ENCODE results near the gene GUCD1. TPM values are rescaled to one million over a fixed set of nuclear protein-coding genes. Genes with fewer than 3 reads are reported as not detected.

Gene GUCD1
- 117 and 125 TPM in 2 replicates for total RNA-seq

DNA sequence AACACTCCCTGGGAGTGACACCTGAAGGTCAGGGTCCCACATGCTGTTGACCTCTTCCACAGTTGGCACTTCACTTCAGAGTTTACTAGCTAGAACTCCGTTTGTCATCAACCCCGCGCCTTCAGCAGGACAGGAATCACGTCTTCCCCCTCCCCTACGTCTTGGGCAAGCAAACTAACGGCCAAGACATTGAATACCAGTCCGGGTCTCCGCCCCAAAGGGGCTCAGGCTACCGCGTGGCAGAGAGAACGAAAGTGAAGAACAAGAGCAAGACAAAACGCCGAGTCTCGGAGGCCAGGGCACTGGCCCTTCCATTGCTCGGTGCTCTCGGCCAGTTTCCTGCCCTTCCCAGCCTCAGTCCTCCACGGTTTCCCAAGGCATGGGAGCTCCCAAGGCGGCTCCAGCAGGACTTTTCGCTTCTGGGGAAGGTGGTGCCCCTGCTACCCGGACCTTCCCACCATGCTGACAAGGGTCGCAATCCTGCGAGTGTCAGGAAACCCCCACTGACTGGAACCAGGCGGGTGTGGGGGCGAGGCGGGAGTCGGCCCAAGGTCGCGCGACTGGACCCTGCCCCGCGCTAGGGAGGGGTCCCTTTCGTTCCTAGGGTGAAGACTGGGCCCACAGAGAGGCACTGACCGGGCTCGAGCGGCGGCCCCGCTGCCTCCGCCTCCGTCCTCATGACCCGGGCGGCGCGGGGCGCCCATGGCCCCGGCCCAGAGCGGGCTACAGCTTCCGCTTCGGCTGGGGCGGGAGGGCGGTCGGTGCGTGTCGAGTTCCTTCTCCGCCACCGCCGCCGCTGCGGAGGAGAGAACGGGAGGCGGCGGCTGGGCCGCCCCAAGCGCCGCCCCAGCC is at the start of gene GUCD1:
GUCD1 (minus strand) TSS at position 826 of the 852 bp plus-strand sequence; CDS start at position 679, 147 bp downstream.

DNA sequence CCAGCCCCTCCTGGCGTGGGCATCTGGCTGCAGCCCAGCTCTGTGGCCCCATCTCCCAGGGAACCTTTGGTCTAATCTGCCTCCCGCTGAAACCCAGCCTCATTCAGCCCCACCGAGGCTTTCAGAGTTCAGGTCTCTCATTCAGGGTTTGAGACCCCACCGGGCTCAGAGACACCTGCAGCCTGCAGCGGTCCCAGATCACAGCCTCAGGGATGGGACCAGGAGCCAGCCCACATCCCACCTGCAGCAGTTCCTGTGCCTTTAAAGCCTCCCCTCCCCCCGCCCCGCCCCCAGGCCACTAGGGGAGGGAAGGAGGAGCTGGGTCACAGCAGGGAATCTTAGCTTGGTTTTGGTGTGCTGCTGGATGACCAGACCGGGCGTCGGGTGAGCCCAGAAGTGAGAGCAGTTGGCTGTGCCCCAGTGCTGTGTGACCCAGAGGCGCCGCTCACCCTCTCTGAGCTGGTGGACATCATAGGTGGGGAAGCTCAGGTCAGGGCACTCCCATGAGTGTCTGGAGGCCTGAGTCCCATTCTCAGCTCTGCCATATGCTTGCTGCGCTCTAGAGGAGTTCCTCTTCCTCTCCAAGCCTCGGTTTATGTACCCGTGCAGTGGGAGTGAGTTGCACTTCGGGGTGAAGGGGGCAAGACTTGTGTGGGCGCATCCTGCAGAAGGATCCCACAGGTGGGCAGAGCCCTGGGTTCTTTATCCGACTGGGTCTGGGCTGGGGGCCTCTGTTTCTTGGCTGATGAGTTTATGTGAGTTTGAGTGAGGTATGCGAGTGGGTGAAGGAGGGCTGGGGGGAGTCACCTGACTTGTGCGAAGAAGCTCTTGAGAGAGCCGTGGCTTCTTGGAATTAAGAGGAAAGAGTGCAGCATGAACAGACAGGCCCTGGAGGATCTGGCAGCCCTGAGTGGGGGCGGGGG is 48.2 kb upstream of the GUCD1 start, which contains the start of gene GGT1:
GGT1 (plus strand) TSS at position 347 of the 923 bp plus-strand sequence. CDS start 7,889 bp downstream, outside the sequence.

DNA sequence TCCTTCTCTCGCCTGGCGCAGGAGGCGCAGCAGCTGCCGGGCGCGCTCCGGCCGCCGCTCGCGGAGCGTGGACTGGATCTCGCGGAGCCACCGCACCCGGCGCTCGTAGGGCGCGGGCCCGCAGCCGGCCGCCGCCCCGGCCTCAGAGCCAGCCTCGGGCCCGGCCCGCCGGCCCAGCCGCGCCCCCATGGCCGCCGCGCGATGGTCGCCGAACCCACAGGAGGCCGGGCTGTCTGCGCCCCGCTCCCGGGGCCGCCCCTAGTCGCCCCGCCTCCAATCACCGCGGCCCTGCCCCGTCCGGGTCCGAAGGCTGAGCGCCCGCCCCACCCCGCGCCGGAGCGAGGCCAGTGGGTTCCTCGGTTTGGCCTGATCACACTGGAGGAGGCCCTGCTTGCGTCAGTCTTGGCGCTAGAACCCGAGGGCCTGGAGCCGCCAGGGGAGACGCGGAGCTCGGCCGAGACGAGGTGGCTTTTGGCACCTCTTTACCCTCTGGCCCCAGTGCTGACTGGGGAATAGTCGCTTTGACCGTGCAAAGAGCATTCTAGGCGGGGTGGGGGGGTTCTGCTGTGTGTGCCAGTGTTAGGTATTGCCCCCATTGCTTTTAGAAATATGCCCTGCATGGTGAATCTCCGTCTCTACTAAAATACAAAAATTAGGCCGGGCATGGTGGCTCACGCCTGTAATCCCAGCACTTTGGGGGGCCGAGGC is 38.1 kb upstream of the GUCD1 start, which contains the start of gene LRRC75B:
LRRC75B (minus strand) TSS at position 223 of the 708 bp plus-strand sequence; CDS start at position 189, 34 bp downstream.

DNA sequence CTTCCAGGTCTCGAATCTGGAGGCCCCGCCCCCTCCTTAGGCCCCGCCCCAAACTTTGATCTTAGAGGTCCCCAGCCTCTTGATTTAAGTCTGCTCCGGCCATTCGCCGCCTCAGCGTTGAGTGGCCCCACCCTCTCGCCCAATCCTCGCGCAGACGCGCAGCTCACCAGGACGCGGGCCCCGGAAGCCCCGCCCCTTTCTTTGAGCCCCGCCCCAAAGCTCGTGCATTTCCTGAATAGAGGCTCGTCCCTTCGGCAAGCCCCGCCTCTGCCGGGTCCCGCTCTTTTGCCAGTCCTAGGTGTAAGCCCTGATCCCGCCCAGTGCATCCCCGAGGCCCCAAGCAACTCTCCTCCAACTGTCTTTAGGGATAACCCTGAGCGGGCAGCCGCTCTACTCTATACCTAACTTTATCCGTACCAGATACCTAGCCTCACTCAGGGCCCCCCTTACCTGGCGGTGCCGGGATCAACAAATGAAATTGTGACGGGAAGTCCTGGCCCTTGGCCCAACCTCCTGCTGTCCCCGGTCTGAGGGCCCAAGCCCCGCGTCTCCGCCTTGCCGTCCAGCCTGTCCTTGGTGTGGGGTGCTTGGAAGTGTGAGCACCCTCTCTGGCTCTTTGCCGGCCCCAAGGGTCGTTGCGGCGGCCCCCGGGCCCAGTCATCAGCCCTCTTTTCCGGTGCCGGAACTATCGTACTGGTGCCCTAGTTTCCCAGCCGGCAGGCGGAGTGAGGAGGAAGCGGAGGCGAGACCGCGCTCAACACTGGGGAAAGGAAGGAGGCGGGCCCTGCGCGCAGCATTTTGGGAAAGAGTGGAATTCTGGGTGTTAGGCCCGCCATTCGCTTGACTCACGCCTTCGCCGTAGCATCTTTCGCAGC is 464 bp upstream of the GUCD1 start, which contains the start of gene SNRPD3:
SNRPD3 (plus strand) TSS at position 835 of the 875 bp plus-strand sequence. CDS start 1,676 bp downstream, outside the sequence.

DNA sequence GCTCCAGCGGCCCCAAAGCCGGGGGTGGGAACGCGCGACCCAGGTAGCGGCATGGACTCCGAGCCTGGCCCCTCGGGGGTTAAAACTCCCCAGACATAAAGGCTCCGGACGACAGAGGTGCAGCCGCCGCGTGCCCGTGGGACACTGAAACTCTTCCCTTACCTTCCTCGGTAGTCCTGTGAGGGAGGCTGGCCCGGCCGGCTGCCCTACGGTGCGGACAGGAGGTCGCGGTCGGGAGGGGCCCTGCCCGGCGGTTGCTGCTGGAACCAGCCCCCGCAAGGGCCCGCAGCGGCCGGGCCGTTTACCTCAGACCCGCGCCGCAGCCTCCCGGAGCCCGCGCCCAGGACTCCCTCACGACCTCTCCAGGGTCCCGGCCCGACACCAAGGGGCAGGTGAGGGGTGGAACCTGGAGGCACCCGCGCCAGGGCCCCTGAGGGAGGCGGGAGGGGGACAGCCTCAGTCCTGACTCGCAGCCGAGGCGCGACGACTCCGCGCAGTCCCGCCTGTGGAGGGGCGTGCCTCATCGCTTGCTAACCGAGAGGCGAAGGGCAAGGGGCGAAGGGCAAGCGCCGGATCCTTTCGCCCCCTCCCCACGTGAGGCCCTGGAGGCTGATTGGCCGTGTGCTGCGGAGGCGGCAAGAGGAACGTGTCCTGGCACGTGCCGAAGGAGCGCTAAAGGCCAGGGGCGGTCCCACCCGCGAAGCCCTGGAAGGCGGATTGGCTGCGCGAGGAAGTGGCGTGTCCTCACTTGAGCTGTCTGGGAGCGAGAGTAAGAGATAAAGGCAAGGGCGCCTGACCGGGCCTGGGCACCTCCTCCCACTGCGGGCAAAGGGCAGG is 60.2 kb downstream of the GUCD1 start, which contains the start of gene UPB1:
UPB1 (plus strand) TSS at position 805 of the 837 bp plus-strand sequence. CDS start 72 bp downstream, outside the sequence.

Other genes with a start within 250 kb of the GUCD1 start
- gene ADORA2A, start 127.5 kb downstream of the GUCD1 start, total RNA-seq = 0.18 TPM in 1 of 2 replicates, not detected in the other
- not detected in 2 replicates for gene UPB1, start 59.8 kb downstream of the GUCD1 start, total RNA-seq
- gene SNRPD3, start 861 bp upstream of the GUCD1 start, total RNA-seq = 169 and 182 TPM in 2 replicates
- gene LRRC75B, start 37.9 kb upstream of the GUCD1 start, total RNA-seq = 6.1 and 10.5 TPM in 2 replicates
- gene GGT1, start 48.1 kb upstream of the GUCD1 start, total RNA-seq = 1.2 and 10.1 TPM in 2 replicates
- under 0.01 TPM in 1 of 2 replicates, not detected in the other for gene PIWIL3, start 219.6 kb upstream of the GUCD1 start, total RNA-seq

Measured in myometrial cell (primary cell).